OCI-LY1 (cell line): ENCODE measurements around the gene SNRPA1.

Source experiments
- H2AFZ ChIP-seq: fragments of 200-600 bp; sonication (generic), shearing (Covaris generic); 2 replicates; pipeline ENCODE4 v1.6.0; 2014; ENCODE audit warnings: antibody characterized with exemption, mild to moderate bottlenecking, low read length
- H3F3A ChIP-seq: fragments of 200-600 bp; sonication (generic), shearing (Covaris generic); 2 replicates; pipeline ENCODE4 v1.6.0; 2014; ENCODE audit warnings: mild to moderate bottlenecking, antibody characterized with exemption, low read length, moderate library complexity; ENCODE audit not compliant: insufficient read depth
- H3K27ac ChIP-seq: fragments of 200-600 bp; sonication (generic); 2 replicates; pipeline ENCODE4 v1.5.1; 2014; ENCODE audit warnings: low read length, mixed run types, mild to moderate bottlenecking, low read depth; ENCODE audit not compliant: poor library complexity, severe bottlenecking
- H3K27me3 ChIP-seq: fragments of 200-600 bp; sonication (generic); 2 replicates; pipeline ENCODE4 v1.6.0; 2014; ENCODE audit warnings: antibody characterized with exemption, mild to moderate bottlenecking, low read length, moderate library complexity; ENCODE audit not compliant: insufficient read depth
- H3K36me3 ChIP-seq: fragments of 200-600 bp; sonication (generic); 2 replicates; pipeline ENCODE4 v1.6.1; 2014; ENCODE audit warnings: mild to moderate bottlenecking, antibody characterized with exemption, low read length, moderate library complexity, mixed read lengths; ENCODE audit not compliant: insufficient read depth
- H3K4me1 ChIP-seq: fragments of 200-600 bp; sonication (generic); 2 replicates; pipeline ENCODE4 v1.5.1; 2014; ENCODE audit warnings: mild to moderate bottlenecking, low read length, moderate library complexity; ENCODE audit not compliant: insufficient read depth, severe bottlenecking
- H3K4me2 ChIP-seq: fragments of 200-600 bp; sonication (generic), shearing (Covaris generic); 2 replicates; pipeline ENCODE4 v1.6.1; 2014; ENCODE audit warnings: low read length
- H3K4me3 ChIP-seq: fragments of 200-600 bp; sonication (generic); 2 replicates; pipeline ENCODE4 v1.5.1; 2014; ENCODE audit warnings: low read length, low read depth, mild to moderate bottlenecking, mixed read lengths; ENCODE audit not compliant: poor library complexity, severe bottlenecking
- H3K79me2 ChIP-seq: fragments of 200-600 bp; shearing (Covaris generic); 2 replicates; pipeline ENCODE4 v1.6.1; 2016; ENCODE audit warnings: mixed run types, low read length, mixed read lengths; ENCODE audit not compliant: insufficient read depth
- H3K9ac ChIP-seq: fragments of 200-600 bp; sonication (generic), shearing (Covaris generic); 2 replicates; pipeline ENCODE4 v1.6.1; 2014; ENCODE audit warnings: mild to moderate bottlenecking, low read length, mixed read lengths
- H3K9me2 ChIP-seq: fragments of 200-600 bp; sonication (generic), shearing (Covaris generic); 2 replicates; pipeline ENCODE4 v1.6.1; 2014; ENCODE audit warnings: low read depth, mild to moderate bottlenecking, low read length, mixed read lengths
- H3K9me3 ChIP-seq: fragments of 200-600 bp; shearing (Covaris generic); 2 replicates; pipeline ENCODE4 v1.6.1; 2014; ENCODE audit warnings: low read length, mixed read lengths
- H4K20me1 ChIP-seq: fragments of 200-600 bp; sonication (generic), shearing (Covaris generic); 2 replicates; pipeline ENCODE4 v1.6.0; 2016; ENCODE audit warnings: mild to moderate bottlenecking, low read length; ENCODE audit not compliant: insufficient read depth
- CTCF ChIP-seq: fragments of 200-600 bp; sonication (generic), shearing (Covaris generic); IDR thresholded peaks from 2 replicates; pipeline ENCODE4 v1.5.1; 2017; ENCODE audit warnings: mild to moderate bottlenecking, antibody characterized with exemption, low read length, moderate library complexity, mixed read lengths
- EZH2 ChIP-seq: fragments of 200-600 bp; sonication (generic), shearing (Covaris generic); IDR thresholded peaks from 2 replicates; pipeline ENCODE4 v1.8.0; 2017; ENCODE audit warnings: borderline replicate concordance, mixed run types, mild to moderate bottlenecking, antibody characterized with exemption, low read length, moderate library complexity, mixed read lengths

Gene SNRPA1

GRCh38 chr15:101329867-101330380 lies 34.9 kb upstream of the SNRPA1 start:
- Histone ChIP-seq H3K27me3 (no peaks in the 10 kb centered on the region), H3K4me1 (peaks cover 7% of the 10 kb centered on the region), H3K9me2 (no peaks in the 10 kb centered on the region), H2AFZ (no peak overlapping the region), H3F3A (peaks cover 5% of the 10 kb centered on the region; the same call in 1 of the 2 replicates), H4K20me1 (no peaks in the 10 kb centered on the region), H3K4me2 (no peak overlapping the region), H3K27ac (no peak overlapping the region), H3K4me3 (no peak overlapping the region), H3K9me3 (peaks cover 9% of the 10 kb centered on the region), H3K79me2 (no peaks in the 10 kb centered on the region), H3K36me3 (peaks cover 4% of the 10 kb centered on the region), H3K9ac (no peak overlapping the region)
- TF ChIP-seq CTCF, result no peak
- no peak for TF ChIP-seq EZH2

DNA sequence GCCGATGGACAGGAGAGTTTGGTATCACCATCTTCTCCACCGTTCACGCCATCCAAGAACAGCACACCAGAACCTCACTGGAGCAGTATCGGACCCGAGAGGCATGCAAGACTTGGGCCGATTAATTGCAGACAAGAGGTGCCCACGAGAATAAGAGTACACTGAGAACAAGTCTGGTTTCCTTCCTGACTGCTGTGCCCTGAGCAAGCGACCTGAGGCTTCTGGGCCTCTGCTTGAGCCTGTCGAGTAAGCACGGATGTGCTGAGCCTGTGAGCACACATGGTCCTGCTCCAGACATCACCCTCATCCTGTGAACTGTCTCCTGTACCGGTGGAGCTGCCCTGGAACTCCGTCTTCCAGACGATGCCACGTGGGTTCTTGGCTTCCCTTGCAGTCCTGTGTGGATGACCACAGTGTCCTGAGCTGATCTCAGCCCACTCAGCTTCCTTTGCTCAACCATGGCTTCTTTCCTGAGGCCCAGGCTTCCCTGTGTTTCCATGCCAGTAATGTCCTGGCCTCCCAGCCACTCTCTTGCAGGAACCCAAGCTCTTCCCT lies 34.3 kb upstream of the SNRPA1 start:
- H3K9ac ChIP-seq, result no peak overlapping the region
- H2AFZ ChIP-seq, result no peak overlapping the region
- no peak overlapping the region for H3K4me2 ChIP-seq
- peaks cover 1% of the 10 kb centered on the region; the same call in 1 of the 2 replicates for H3F3A ChIP-seq
- H3K79me2 ChIP-seq, result no peaks in the 10 kb centered on the region
- H3K9me3 ChIP-seq, result peaks cover 4% of the 10 kb centered on the region
- H3K4me1 ChIP-seq, result peaks cover 2% of the 10 kb centered on the region
- no peaks in the 10 kb centered on the region for H3K9me2 ChIP-seq
- H3K4me3 ChIP-seq, result no peak overlapping the region
- TF ChIP-seq CTCF, result no peak
- TF ChIP-seq EZH2, result no peak
- no peaks in the 10 kb centered on the region for H3K27me3 ChIP-seq
- H3K27ac ChIP-seq, result no peak overlapping the region
- H3K36me3 ChIP-seq, result no peaks in the 10 kb centered on the region; the same call in 1 of the 2 replicates
- H4K20me1 ChIP-seq, result no peaks in the 10 kb centered on the region

GRCh38 chr15:101328001-101328400 lies 33.0 kb upstream of the SNRPA1 start:
- Histone ChIP-seq H3K9ac (no peak overlapping the region), H3K4me2 (no peak overlapping the region), H3K9me2 (no peaks in the 10 kb centered on the region), H3F3A (no peaks in the 10 kb centered on the region), H3K27ac (no peak overlapping the region), H3K27me3 (peaks cover 5% of the 10 kb centered on the region; the same call in 1 of the 2 replicates), H4K20me1 (no peaks in the 10 kb centered on the region), H3K9me3 (no peaks in the 10 kb centered on the region), H3K4me1 (no peaks in the 10 kb centered on the region), H3K4me3 (no peak overlapping the region), H3K79me2 (no peaks in the 10 kb centered on the region), H2AFZ (no peak overlapping the region), H3K36me3 (no peaks in the 10 kb centered on the region; the same call in 1 of the 2 replicates)
- TF ChIP-seq EZH2 (no peak), CTCF (no peak)
